CD1c-positive myeloid dendritic cell (primary cell): ENCODE data around the gene SPTY2D1.
A peak's percentile ranks its signal among the peaks of the same experiment; 100 is the strongest.
"Not testable (repeated sequence)": the region's sequence is repeated elsewhere in the genome, so short reads cannot be mapped to it uniquely, and the experiment has no call there.

Experiments used
- DNase-seq: peaks from one replicate; pipeline ENCODE4 v3.0.0-alpha.2; 2016; ENCODE audit errors: extremely low spot score

SPTY2D1 gene

GRCh38 chr11:18618342-18619025 is 15.7 kb downstream of the SPTY2D1 start:
- no peak for DNase-seq

- DNase-seq: peak; percentile 13
These were observed 16.3 kb downstream of the SPTY2D1 start for GRCh38 chr11:18617688-18618341.

GRCh38 chr11:18615628-18616392 is 18.3 kb downstream of the SPTY2D1 start:
- peak; percentile 89 for DNase-seq

GRCh38 chr11:18614667-18615066 is 19.5 kb downstream of the SPTY2D1 start:
- no peak for DNase-seq

- no peak for DNase-seq
These were observed 21.7 kb downstream of the SPTY2D1 start for GRCh38 chr11:18612394-18612793.

- DNase-seq: no peak
These were observed 22.9 kb downstream of the SPTY2D1 start for GRCh38 chr11:18611196-18611595.

- no peak for DNase-seq
These were observed 25.8 kb downstream of the SPTY2D1 start for GRCh38 chr11:18608376-18608775.

- DNase-seq: no peak
These were observed 33.1 kb downstream of the SPTY2D1 start for GRCh38 chr11:18600915-18601569.

GRCh38 chr11:18599739-18600230 is 34.4 kb downstream of the SPTY2D1 start, which contains the start of gene MISFA:
Gene MISFA, plus strand, starts transcription at chr11:18599789. Its CDS starts 140 bp downstream, at chr11:18599929.
- DNase-seq: no peak

- DNase-seq: no peak
These were observed 39.0 kb downstream of the SPTY2D1 start for GRCh38 chr11:18594999-18595749.

- DNase-seq: not testable (repeated sequence)
These were observed 40.1 kb downstream of the SPTY2D1 start for GRCh38 chr11:18594088-18594487.

GRCh38 chr11:18590571-18590970 is 43.6 kb downstream of the SPTY2D1 start:
- DNase-seq: no peak

- peak; percentile 92 for DNase-seq
These were observed 45.6 kb downstream of the SPTY2D1 start, which contains the start of gene UEVLD for GRCh38 chr11:18588297-18589252. Gene UEVLD, minus strand, starts transcription at chr11:18588734. Its CDS starts 80 bp downstream, at chr11:18588654.

- DNase-seq: no peak
These were observed 52.3 kb downstream of the SPTY2D1 start for GRCh38 chr11:18581825-18582224.

GRCh38 chr11:18580113-18580766 is 53.9 kb downstream of the SPTY2D1 start:
- no peak for DNase-seq

- DNase-seq: no peak
These were observed 55.1 kb downstream of the SPTY2D1 start for GRCh38 chr11:18578975-18579598.

GRCh38 chr11:18575361-18575760 is 58.8 kb downstream of the SPTY2D1 start:
- DNase-seq: no peak

- no peak for DNase-seq
These were observed 67.1 kb downstream of the SPTY2D1 start for GRCh38 chr11:18567081-18567480.

- no peak for DNase-seq
These were observed 67.7 kb downstream of the SPTY2D1 start for GRCh38 chr11:18566406-18566805.
